ENCODE data around the gene PEAK3.

Gene PEAK3

GRCh38 chr19:2289714-2290435 is 7.9 kb upstream of the PEAK3 start:
- H2BK5ac ChIP-seq (ENCODE audit: low read depth, low read length, poor library complexity, severe bottlenecking), result no peak overlapping the region
- no peak overlapping the region for H2BK120ac ChIP-seq (ENCODE audit: low read depth, low read length)
- no peak for DNase-seq
- no peaks in the 10 kb centered on the region for H3K36me3 ChIP-seq (ENCODE audit: control insufficient read depth in 1 of 2, insufficient read depth in 2 of 2, low read depth in 1 of 2, low read length in 2 of 2)
- H2AFZ ChIP-seq (ENCODE audit: low read depth, low read length), result no peak overlapping the region
- no peak overlapping the region for H3K27ac ChIP-seq (ENCODE audit: low read length, poor library complexity, severe bottlenecking)
- WGBS, result 3% methylated on average over 66 of the region's 74 CpGs
- H3K9me3 ChIP-seq (ENCODE audit: control insufficient read depth, low read length), result no peaks in the 10 kb centered on the region
- H3K9ac ChIP-seq (ENCODE audit: low read length), result no peak overlapping the region
- H2BK12ac ChIP-seq (ENCODE audit: low read length in 2 of 2), result no peak overlapping the region
- peaks cover 63 to 76% of the 10 kb centered on the region in 2 experiments for H3K27me3 ChIP-seq (ENCODE audit: control insufficient read depth in 1 of 2, insufficient read depth in 1 of 2, low read length in 2 of 2)
- no peaks in the 10 kb centered on the region for H3K79me1 ChIP-seq (replicated peaks; ENCODE audit: low read length, poor library complexity, severe bottlenecking)
- H4K91ac ChIP-seq (ENCODE audit: low read length), result no peak overlapping the region
- peak overlapping the region; percentile 3 for H3K4me2 ChIP-seq (ENCODE audit: low read length, poor library complexity, severe bottlenecking)
- H2BK15ac ChIP-seq (ENCODE audit: low read depth, poor library complexity, severe bottlenecking), result no peak overlapping the region
- H3K14ac ChIP-seq (ENCODE audit: low read length in 2 of 2), result no peak overlapping the region
- no peak overlapping the region for H3K4ac ChIP-seq (ENCODE audit: low read depth in 1 of 2, low read length in 2 of 2)
- H3K18ac ChIP-seq (ENCODE audit: low read depth in 1 of 2, low read length in 2 of 2), result no peak overlapping the region
- no peak overlapping the region for H2AK5ac ChIP-seq (ENCODE audit: low read length, severe bottlenecking)
- no peak overlapping the region for H4K8ac ChIP-seq (ENCODE audit: low read length)
- H3K23ac ChIP-seq (ENCODE audit: low read length in 2 of 2), result peak overlapping the region in 1 of 2 experiments; percentile 65
- peak overlapping the region; percentile 41 to 55 for H3K4me3 ChIP-seq (ENCODE audit: insufficient read depth in 1 of 2, low read depth in 1 of 2, low read length in 2 of 2)
- peaks cover 22% of the 10 kb centered on the region for H3K4me1 ChIP-seq (ENCODE audit: control insufficient read depth, insufficient read depth, low read depth, low read length)

GRCh38 chr19:2288818-2289713 is 7.1 kb upstream of the PEAK3 start:
- no peak overlapping the region for H2BK5ac ChIP-seq (ENCODE audit: low read depth, low read length, poor library complexity, severe bottlenecking)
- no peak overlapping the region for H2BK15ac ChIP-seq (ENCODE audit: low read depth, poor library complexity, severe bottlenecking)
- no peaks in the 10 kb centered on the region for H3K36me3 ChIP-seq (ENCODE audit: control insufficient read depth in 1 of 2, insufficient read depth in 2 of 2, low read depth in 1 of 2, low read length in 2 of 2)
- H2BK120ac ChIP-seq (ENCODE audit: low read depth, low read length), result no peak overlapping the region
- H3K4ac ChIP-seq (ENCODE audit: low read depth in 1 of 2, low read length in 2 of 2), result no peak overlapping the region
- no peak overlapping the region for H4K8ac ChIP-seq (ENCODE audit: low read length)
- no peak for DNase-seq
- no peak overlapping the region for H3K27ac ChIP-seq (ENCODE audit: low read length, poor library complexity, severe bottlenecking)
- H3K23ac ChIP-seq (ENCODE audit: low read length in 2 of 2), result no peak overlapping the region
- peak overlapping the region in 1 of 2 experiments; percentile 49 for H3K14ac ChIP-seq (ENCODE audit: low read length in 2 of 2)
- H2AK5ac ChIP-seq (ENCODE audit: low read length, severe bottlenecking), result no peak overlapping the region
- H3K18ac ChIP-seq (ENCODE audit: low read depth in 1 of 2, low read length in 2 of 2), result no peak overlapping the region
- H3K4me3 ChIP-seq (ENCODE audit: insufficient read depth in 1 of 2, low read depth in 1 of 2, low read length in 2 of 2), result no peak overlapping the region
- WGBS, result 92% methylated on average over 25 of the region's 28 CpGs
- H3K79me1 ChIP-seq (replicated peaks; ENCODE audit: low read length, poor library complexity, severe bottlenecking), result no peaks in the 10 kb centered on the region
- H3K9ac ChIP-seq (ENCODE audit: low read length), result no peak overlapping the region
- peak overlapping the region; percentile 3 for H2AFZ ChIP-seq (ENCODE audit: low read depth, low read length)
- H2BK12ac ChIP-seq (ENCODE audit: low read length in 2 of 2), result no peak overlapping the region
- peaks cover 61 to 68% of the 10 kb centered on the region in 2 experiments for H3K27me3 ChIP-seq (ENCODE audit: control insufficient read depth in 1 of 2, insufficient read depth in 1 of 2, low read length in 2 of 2)
- no peak overlapping the region for H3K4me2 ChIP-seq (ENCODE audit: low read length, poor library complexity, severe bottlenecking)
- peaks cover 21% of the 10 kb centered on the region for H3K4me1 ChIP-seq (ENCODE audit: control insufficient read depth, insufficient read depth, low read depth, low read length)
- no peaks in the 10 kb centered on the region for H3K9me3 ChIP-seq (ENCODE audit: control insufficient read depth, low read length)
- no peak overlapping the region for H4K91ac ChIP-seq (ENCODE audit: low read length)

- no peak overlapping the region for H2BK5ac ChIP-seq (ENCODE audit: low read depth, low read length, poor library complexity, severe bottlenecking)
- no peak overlapping the region for H2AFZ ChIP-seq (ENCODE audit: low read depth, low read length)
- no peak overlapping the region for H3K18ac ChIP-seq (ENCODE audit: low read depth in 1 of 2, low read length in 2 of 2)
- 92% methylated on average over 17 of the region's 17 CpGs for WGBS
- H4K91ac ChIP-seq (ENCODE audit: low read length), result no peak overlapping the region
- no peak overlapping the region for H2BK12ac ChIP-seq (ENCODE audit: low read length in 2 of 2)
- no peak overlapping the region for H3K4ac ChIP-seq (ENCODE audit: low read depth in 1 of 2, low read length in 2 of 2)
- H3K23ac ChIP-seq (ENCODE audit: low read length in 2 of 2), result no peak overlapping the region
- H3K36me3 ChIP-seq (ENCODE audit: control insufficient read depth in 1 of 2, insufficient read depth in 2 of 2, low read depth in 1 of 2, low read length in 2 of 2), result no peaks in the 10 kb centered on the region
- no peak overlapping the region for H3K4me3 ChIP-seq (ENCODE audit: insufficient read depth in 1 of 2, low read depth in 1 of 2, low read length in 2 of 2)
- no peak overlapping the region for H3K27ac ChIP-seq (ENCODE audit: low read length, poor library complexity, severe bottlenecking)
- no peaks in the 10 kb centered on the region for H3K9me3 ChIP-seq (ENCODE audit: control insufficient read depth, low read length)
- H3K9ac ChIP-seq (ENCODE audit: low read length), result no peak overlapping the region
- no peak for DNase-seq
- H2BK15ac ChIP-seq (ENCODE audit: low read depth, poor library complexity, severe bottlenecking), result no peak overlapping the region
- H4K8ac ChIP-seq (ENCODE audit: low read length), result no peak overlapping the region
- H3K14ac ChIP-seq (ENCODE audit: low read length in 2 of 2), result no peak overlapping the region
- H3K27me3 ChIP-seq (ENCODE audit: control insufficient read depth in 1 of 2, insufficient read depth in 1 of 2, low read length in 2 of 2), result peaks cover 57 to 61% of the 10 kb centered on the region in 2 experiments
- H2BK120ac ChIP-seq (ENCODE audit: low read depth, low read length), result no peak overlapping the region
- no peaks in the 10 kb centered on the region for H3K79me1 ChIP-seq (replicated peaks; ENCODE audit: low read length, poor library complexity, severe bottlenecking)
- peaks cover 21% of the 10 kb centered on the region for H3K4me1 ChIP-seq (ENCODE audit: control insufficient read depth, insufficient read depth, low read depth, low read length)
- no peak overlapping the region for H3K4me2 ChIP-seq (ENCODE audit: low read length, poor library complexity, severe bottlenecking)
- H2AK5ac ChIP-seq (ENCODE audit: low read length, severe bottlenecking), result no peak overlapping the region
These were observed 6.4 kb upstream of the PEAK3 start for GRCh38 chr19:2288338-2288817.

All from mesenchymal stem cell (in vitro differentiated cells and primary cell).